NCI-H82 treated with DMSO at 0.1 percent for 48 hours (cell line): ENCODE results near the gene TENM4.

Source experiments
- DNase-seq: peaks from one replicate; lab custom pipeline; 2025; ENCODE audit not compliant: unreplicated experiment; lab: John Stamatoyannopoulos, UW

TENM4 gene

DNA sequence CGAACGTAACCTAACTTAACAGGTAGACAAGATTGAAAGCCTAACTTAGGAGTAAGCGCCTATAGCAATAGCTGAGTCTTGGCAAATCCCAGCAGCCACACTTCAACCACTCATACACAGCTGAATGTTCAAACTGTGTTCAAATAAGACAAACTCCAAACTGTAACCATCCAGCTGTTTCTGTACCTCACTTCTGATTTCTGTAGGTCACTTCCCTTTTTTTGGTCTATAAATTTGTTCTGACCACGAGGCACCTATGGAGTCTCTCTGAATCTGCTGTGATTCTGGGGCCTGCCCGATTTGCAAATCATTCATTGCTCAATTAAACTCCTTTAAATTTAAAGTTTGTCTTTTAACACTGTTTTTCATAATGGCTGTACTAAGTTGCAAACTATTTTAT is 8.2 kb upstream of the TENM4 start:
- no peak for DNase-seq

DNA sequence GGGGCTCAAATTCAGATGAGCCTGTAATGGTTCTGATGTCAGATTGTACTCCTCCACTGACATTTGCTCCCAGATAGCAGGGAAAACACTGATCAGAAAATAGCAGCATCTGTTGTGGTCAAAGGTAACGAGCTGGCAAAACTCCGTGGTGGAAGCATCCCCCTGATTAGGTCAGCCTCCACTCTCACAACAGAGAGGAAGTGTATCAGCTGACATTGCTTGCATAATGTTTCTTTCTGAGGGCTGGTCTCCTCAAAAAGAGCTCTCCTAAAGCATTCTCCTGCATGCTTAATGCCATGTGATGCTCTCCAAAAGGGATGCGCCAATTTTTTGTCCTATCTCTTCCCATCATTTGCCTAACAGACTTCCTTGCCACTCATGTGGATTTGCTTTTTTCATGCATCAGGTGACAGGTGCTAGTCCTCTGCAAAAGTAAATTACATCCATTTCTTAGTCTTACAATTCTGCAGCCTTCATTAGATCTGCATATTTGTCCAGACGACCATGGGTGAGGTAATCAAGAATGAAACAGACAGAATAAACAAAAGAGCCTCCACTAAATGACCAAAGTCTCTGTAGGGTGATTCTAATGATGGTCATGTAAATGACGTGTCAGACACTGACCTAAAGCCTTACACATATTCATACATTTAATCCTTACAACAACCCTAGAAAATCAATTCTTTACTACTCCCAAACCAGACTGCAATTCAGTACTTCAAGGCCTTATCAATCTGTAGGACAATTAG is 6.4 kb upstream of the TENM4 start:
- no peak for DNase-seq

DNA sequence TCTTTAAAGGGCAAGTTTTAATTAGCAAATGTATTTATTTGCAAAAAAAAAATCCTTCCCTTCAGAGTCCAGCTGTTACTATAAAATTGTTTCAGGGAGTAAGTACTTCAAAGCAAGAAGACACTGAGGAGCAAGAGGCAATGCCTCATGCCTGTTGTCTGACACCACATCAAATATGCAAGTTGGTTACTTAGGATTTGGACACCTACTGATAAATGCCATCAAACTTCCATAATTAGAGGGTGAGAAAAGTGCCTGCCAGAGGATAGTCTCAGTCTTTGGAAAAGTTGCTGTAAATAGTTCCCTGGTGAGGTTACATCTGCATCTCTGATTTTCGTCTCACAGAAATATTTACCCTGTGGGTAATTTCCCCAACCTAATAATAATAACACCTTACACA is 4.1 kb upstream of the TENM4 start:
- DNase-seq = no peak

DNA sequence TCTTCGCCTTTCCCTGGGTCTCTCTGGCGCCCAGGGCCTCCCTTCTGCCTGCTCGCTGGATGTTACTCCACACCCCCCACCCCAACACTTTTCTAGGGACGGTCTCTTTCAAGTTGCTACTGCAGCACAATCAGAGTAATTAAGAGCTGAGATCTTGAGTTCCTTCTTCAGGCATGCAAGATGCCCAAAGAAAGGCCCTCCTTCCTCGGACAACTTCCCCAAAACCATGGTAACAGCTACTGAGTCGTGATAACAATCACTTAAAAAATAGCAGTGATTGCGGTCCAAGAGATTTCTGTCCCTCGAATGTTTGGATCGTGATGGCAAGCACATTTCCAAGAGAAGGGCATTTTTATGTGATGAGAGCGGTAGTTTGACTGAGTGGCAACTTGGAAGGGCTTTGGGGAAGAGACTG is 638 bp upstream of the TENM4 start:
- no peak for DNase-seq

DNA sequence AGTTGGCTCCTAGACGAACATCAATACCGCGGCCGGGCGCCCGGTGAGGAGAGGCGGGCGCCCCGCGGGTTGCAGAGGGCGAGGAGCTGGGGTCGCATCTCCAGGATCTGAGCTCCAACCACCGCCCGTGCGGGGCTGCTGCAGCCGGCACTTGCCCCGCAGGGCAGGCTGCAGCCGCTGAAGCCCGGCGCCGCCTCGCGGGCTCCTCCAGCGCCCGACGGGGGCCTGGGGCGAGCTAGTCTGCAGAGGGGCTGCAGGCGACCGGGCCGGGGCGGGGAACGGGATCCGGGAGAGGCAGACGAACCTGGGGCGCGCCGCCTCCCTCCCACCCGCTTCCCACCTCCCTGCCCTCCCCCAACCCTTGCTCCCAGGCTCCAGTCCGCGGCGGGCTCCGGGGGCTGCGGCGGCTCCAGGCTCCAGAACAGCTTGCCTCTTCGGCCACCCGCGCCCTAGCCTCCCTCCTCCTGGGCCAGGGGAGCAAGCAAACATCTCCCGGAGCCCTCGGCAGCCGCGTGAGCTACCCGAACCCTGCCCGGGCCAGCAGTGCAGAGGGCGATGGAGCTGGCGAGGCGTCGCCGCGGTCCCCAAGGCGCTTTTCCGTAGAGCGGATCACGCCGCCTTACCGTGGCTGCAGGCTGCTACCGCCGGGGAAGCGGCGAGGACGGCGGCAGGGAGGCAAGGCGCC is 802 bp downstream of the TENM4 start:
- no peak for DNase-seq

DNA sequence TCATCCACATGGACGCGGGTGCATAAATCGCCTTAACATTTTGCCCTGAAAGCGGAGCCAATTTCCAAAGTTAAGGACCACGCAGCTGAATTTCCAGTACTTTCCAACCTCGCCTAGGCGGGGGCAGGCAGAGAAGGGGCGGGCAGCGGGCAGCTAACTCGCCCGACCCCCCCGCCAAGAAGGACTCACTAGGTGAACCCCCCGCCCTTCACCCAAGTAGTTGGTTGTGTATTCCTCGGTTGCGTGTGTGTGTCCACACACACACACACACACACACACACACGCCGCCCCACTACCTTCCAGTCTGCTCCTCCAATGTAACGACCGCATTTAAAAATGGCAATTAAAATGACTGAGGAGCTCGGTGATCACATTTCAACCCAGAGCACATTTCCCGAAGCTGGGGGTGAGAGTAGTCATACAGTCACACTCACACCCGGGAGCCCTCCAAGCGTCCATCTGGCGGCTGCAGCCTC is 1.4 kb downstream of the TENM4 start:
- no peak for DNase-seq

DNA sequence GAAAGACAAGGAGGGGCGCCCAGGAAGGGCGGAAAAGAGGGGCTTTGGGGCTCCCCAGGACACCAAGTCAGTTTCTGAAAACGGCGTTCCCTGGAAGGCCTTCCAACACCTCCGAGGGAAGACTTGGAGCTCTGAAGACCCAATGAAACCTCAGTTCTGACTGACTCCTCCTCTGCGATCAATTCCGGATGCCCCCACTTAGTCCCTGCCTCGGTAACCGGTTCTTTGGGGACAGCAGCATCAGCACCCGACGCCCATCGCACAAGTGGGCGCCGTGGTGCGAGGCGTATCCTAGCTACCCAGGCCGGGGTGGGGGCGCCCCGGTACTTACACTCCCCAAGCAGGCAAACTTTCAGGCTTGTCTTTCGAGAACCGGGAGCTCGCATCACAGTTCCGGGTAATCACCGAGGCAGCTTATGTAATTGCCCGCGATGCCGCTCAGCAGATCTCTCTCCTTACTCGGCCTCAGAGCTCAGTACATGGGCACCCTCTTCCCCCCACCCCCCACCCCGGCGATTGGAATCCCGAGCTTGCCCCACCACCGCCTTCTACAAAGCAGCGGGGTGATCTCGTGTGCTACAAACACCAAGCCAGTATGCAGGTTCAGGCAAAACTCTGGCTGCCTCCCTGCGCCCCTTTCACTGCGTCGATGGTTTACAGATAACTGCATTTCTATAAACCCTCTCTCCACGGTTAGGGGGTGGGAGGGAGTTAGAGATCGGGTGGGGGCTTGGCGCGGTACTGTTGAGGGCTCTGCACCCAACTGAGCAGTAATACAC is 2.0 kb downstream of the TENM4 start:
- no peak for DNase-seq

DNA sequence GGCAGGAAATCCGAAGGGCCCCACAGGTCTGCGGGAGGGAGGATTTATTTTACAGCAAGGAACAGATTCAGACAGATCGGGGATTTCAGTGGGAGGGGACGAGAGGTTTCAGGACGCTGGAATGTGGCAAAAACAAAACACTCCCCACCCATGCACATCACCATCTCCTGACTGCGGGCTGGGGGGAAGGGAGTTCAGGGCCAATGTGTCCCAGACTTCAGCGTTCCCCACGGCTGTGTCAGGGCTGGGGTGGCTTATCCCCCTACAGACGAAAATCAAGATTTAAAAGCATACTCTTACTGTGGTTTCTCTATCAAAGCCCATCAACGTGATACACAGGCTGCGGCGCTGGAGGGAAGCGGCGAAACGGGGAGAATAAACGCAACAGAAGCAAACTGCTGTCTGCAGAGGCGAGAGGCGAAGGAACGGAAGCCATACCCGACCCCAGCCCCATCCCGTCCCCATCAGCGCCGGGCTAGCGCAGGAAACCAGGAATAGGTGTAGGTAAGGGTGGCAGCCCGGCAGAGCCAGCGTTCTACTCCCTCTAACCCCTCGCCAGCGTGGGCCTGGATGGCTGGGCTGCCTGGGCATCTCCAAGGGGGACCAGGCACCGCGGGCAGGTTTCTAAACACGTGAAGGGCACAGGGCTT is 2.7 kb downstream of the TENM4 start:
- DNase-seq = no peak

DNA sequence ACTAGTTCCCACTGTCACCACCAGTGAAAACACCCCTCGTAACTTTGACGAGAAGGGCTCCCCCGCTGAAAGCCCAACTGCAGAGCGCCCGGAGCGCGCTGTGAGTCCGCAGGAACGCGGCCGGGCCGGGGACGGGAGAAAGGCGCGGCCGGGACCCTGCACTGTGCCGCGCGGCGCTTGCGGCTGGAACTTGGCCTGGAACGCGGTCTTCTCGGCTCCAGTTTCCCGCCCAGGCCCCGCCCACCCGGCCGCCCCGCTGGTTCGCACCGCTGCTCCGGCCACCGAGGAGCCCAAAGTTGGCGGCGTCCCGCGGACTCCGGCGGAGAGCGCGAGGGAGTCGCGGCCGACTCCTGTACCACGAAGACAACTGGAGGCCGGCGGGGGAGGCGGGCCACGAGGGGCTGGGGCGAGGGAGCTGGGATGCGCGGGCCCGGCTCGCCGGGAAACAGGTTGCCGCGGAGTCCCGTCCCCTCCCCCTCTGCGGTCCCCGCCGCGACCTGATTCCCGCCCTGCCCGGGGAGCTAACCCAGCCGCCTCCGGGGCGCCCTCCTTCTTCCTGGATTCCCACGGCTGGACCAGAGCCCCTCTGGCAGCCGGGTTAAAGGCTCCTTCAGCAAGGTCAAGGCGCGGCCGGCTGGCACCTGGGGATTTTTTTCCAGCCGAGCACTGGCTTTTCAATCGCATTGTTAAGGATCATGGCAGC is 3.4 kb downstream of the TENM4 start:
- DNase-seq = no peak

DNA sequence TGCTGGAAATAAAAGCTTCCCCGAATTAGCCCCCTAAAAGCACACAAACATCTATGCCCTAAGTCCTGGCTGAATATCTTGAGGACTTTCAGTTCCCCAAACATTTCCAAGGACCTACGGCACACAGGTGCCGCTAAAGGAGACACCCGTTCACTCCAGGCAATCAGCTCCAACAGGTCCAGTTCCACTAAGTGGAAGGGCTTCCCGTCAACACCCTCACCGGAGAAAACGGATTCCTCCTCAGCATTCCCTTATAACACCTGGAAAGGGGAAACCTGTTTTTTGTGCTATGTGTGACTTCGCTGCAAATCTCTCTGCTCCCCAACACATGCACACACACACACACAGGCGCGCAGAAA is 3.9 kb downstream of the TENM4 start:
- no peak for DNase-seq

DNA sequence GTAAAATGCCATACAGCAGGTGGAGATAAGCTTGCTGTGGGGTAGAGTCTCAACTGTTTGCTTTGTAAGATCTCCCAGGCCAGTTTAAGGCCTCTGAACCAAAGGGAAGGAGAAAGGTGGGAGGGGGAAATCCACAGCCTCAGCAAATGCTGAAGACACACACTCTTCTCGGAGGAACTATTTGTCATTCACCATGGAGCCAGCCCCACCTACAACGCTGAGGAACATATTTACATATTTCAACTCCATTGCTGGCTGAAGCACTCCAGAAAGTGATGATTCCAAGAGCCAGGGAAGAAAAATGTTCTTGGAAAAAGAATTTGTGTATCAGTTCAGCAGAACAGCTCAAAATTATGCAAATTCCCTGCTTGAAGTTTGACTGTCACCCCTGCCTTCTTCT is 6.5 kb downstream of the TENM4 start:
- DNase-seq = no peak

DNA sequence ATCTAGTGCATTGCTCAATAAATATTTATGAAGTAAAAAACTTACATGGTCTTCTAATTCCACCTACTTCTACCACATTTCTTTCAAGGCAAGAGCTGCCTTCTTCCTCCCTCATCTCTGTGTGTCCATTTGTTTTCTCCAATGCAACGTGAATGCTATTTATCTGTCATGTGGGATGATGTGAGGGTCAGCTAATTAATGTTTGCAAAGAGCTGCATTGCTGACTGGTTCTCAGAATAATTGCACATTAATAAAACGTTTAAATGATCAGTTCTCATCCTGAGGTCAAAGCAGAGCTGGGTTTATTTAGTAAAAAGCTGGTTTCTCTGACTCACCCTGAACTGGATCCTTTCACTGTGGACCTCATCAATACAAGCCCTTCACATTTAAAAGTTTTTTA is 8.7 kb downstream of the TENM4 start:
- DNase-seq = no peak

DNA sequence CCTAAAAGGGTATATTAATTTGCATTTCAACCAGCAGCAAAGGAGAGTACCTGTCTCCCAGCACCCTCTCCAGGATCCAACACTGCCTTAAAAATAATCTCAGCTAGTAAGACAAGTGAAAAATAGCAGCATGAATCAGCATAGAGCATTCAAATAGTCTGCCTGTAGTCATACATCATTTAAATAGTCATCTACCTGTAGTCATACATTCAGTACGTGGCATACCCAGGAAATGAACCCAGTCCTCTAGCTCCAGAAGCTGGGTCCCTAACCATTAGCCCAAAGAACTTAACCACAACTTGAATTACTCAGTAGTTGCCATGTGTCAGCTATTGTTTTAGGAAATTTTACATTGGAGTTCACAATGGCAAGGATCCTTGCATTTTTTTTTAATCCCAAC is 9.3 kb downstream of the TENM4 start:
- no peak for DNase-seq

DNA sequence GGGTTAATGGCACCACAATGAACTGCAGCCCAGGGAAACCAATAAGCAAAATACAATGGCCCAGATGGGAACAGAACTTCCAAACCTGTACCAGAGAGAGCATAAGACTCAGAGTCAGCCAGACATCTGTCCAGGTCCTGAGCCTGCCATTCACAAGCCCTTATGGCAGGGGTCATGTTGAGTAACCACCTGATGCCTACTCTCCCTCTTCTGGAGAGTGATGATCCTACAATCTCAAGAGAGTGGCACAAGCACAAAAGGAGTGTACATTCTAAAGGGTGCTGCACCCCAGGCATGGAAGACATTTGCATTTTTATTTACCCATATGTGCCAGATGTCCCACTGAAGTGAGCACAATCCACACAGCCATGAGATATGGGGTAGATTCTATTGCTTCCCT is 10.6 kb downstream of the TENM4 start:
- no peak for DNase-seq

DNA sequence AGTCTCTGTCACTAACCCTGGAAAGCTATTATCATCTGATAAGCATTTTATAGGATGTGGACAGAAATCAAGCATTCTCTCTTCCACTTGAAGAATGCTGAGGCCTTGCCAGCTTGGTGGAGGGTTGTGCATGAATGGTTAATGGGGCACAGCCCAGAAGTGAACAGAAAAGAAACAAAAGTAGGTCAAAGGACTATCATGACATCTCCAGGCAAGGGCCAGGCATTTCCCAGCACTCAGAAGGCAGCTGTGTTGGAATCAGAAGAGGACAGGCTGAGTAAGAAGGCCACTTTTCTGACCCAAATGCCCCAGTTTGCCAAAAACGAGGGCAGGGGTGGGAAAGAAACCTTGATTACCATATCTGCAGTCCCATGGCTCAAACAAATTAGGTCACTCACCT is 12.4 kb downstream of the TENM4 start:
- no peak for DNase-seq

DNA sequence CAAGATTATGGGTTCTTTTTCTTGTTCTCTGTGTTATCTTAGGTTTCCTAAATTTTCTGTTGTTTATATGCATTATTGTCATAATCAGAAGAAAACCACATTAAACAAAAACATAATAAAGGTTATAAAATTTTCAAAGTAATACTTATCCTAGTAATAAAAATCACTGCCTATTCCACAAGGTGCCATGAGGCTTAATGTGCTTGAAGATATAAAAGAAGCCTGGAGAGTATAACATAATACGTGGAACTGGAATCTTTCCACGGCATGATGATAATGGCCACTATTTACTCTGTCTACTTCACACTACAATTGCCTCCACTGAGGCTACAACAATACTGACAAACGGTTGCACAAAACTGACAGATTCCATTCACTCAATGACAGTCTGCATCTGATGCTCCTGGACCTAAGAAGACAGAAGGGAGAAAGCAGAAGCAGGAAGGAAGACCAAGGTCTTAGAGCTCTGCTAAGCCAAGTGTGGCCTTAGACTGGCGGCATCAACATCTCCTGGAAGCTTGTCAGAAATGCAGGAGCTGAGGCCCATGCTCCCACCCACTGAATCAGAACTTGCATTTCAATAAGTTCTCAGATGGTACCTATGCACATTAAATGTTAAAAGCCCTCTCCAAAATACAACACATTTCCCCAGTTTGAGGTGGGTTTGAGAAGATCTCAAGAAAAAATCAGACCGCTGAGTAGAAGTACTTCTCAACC is 13.1 kb downstream of the TENM4 start:
- DNase-seq = no peak

DNA sequence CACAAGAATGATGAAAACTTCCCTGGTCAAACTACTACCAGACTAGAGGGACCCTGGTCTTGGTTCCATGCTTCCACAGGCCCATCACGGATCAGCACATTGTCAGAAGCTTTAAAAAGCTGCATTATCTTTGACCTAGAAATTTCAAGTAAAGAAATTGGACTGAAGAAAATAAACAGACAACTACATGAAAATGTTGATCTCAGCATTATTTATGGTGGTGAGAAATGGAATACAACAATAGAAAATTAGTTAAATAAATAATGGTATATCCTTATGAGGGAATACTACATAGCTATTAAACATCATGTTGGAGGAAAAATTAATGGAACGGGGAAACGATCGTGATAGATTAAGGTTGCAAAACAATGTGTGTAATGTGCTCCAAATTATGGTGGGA is 13.7 kb downstream of the TENM4 start:
- DNase-seq = no peak

DNA sequence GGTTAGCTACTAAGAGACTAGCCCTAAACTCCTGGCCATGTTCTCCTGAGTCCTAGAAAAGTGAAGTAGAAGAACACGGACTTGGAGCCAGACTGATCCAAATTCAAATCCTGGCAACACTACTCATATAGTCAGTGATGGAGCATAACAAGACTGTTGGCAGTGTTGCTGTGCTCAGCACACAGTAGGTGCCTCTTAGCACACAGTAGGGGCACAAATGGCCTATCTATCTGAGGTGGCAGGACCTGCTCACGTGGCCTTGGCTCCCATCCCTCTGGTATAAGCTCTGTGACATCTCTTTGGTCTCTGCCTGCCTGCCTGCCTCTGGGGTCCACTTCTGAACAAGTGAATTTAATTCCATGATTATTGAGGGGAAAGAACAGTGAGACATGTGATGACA is 15.4 kb downstream of the TENM4 start:
- no peak for DNase-seq

DNA sequence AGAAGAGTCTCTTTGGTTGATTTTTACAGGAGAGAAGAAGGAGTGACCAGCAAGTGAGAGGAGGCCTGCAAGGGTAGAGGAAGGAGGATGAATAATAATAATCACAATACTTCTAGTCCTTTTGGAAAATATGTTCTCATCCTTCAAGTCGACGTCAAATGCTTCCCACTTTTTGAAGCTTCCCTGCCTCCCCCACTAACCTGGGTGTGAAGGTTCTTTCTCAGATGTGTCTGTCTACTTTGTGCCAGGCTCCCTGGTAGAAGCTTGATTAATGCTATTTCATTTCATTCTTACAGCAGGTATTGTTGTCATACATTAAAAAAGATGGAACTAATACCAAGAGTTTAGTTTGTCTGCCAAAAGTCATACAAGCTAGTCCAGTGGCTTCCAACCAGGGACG is 17.1 kb downstream of the TENM4 start:
- no peak for DNase-seq

DNA sequence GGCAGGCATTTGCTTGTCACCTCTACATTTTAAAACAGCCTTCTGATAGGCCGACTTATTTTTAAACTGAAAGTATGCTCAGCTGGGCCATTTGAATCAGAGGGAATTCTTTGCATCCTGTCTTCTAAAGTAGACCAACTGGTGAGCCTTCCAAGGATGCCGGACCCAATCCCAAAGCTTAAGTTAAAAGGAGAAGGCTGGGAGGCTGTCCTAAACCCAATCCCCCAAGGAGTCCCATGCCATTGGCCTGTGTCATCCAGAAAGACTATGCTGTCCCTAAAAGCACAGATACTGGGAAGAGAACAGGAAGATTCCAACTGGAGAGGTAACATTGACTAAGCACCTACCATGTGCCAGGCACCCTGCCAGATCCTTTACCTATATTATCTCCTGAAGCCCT is 18.0 kb downstream of the TENM4 start:
- no peak for DNase-seq
